Stimulated activated CD4-positive, alpha-beta T cell treated with anti-CD3 and anti-CD28 coated beads, TNF-alpha, amount 100 ng/mL, for 48 hours (primary cell): ENCODE measurements around the gene PKP3.

Source experiments
- DNase-seq, 3 donors: peaks; one replicate each; pipeline ENCODE4 v3.0.0-alpha.2; 2020; ENCODE audit warnings: low read depth in 3 of 3

Gene PKP3

GRCh38 chr11:445765-446588 lies 52.0 kb downstream of the PKP3 start:
- no peak for DNase-seq

DNA sequence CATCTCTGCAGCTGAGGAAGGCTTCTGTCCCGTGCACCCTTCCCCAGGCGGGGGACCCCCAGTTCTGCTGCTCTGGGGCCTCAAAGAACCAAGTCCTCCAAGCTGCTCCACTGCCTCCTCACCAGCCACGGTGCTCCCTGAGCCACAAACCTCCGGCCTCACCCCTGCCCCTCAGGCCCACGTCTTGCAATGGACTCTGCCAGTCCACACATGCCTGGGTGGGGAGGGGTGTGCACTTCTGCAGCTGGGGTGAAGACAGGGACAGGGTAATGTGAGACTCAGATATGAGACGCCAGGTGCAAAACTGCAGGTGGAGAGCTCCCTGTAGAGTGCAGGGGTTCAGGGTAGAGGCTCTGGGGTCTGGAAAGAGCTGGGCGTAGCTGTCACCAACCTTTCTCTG lies 52.9 kb downstream of the PKP3 start:
- no peak for DNase-seq

DNA sequence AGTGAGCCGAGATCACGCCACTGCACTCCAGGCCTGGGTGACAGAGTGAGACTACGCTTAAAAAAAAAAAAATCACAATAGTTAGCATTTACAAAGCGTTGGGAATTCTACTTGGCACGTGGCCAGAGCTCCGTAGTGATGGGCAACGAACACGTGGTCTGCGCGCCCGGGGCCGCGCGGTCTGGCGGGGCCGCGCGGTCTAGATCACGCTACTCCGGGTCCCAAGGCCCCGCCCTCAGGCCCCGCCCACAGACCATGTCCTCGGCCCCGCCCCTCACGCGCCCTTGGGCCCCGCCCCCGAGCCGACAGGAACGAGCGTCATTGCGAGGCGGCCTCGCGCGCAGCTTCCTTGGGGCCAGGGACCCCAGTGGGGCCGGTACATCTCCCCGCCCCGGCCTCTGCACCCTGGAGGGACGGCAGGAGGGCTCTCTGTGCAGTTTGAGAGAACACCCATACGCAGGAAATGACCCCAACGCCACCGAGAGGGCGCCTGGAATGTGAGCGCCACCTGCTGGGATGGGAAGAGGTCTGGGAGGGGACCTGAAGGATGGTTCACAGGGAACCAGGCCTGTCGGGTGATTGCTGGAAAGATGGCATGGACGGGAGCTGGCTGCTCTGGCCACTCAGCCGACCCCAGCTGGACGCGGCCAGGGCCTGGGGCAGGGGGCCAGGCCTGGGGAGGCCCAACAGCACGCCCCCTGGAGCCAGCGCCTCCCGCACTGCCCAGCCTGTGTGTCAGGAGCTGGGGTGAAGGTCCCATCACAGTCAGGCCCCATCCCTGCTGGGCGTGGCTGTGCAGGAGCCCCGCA lies 54.1 kb downstream of the PKP3 start:
- peak; percentile 92 to 99 (median 94) for DNase-seq

DNA sequence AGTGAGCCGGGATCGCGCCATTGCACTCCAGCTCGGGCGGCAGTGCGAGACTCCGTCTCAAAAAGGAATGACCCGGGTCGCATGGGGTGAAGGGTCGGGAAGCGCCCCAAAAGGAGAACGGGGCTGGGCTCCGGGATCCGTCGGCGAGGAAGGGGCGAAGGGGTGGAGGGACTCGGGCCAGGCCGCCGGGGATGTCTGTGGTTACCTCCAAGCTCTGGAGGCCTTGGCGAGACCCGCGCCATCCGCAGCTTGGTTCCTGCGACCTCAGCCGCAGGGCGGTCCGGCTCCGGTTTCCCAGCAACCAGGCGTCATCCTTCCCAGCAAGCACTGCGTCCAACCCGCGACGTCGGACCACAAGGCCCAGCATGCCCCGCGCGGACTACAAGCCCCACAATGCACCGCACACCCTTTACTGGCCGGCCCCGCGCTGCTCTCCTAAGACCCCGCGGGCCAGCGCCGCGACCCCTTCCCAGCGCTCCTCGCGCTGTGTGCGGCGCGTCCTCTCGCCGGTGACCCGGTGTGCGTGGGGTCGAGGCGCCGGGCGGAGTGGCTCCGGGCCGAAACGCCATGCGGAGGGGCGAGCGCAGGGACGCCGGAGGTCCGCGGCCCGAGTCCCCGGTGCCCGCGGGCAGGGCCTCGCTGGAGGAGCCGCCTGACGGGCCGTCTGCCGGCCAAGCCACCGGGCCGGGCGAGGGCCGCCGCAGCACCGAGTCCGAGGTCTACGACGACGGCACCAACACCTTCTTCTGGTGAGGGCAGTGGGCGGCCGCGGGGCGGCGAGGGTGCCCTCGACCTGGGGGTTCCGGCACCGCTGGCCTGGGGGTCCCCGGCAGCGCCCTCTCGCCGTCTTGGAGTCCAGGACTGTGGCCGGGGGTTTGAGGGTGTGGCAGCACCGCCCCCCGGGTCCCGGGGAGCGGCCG lies 56.1 kb downstream of the PKP3 start, which contains the start of gene PTDSS2:
Gene PTDSS2 (plus strand): TSS at position 391 of the 920 bp plus-strand sequence. CDS start 177 bp downstream, at position 568.
- DNase-seq: peak; percentile 91 to 93 (median 91)

GRCh38 chr11:450809-451451 lies 56.9 kb downstream of the PKP3 start:
- peak; percentile 46 to 53 (median 47) for DNase-seq

- no peak for DNase-seq
Observed at GRCh38 chr11:451738-452137, 57.7 kb downstream of the PKP3 start.

GRCh38 chr11:452203-452744 lies 58.3 kb downstream of the PKP3 start:
- DNase-seq: no peak

DNA sequence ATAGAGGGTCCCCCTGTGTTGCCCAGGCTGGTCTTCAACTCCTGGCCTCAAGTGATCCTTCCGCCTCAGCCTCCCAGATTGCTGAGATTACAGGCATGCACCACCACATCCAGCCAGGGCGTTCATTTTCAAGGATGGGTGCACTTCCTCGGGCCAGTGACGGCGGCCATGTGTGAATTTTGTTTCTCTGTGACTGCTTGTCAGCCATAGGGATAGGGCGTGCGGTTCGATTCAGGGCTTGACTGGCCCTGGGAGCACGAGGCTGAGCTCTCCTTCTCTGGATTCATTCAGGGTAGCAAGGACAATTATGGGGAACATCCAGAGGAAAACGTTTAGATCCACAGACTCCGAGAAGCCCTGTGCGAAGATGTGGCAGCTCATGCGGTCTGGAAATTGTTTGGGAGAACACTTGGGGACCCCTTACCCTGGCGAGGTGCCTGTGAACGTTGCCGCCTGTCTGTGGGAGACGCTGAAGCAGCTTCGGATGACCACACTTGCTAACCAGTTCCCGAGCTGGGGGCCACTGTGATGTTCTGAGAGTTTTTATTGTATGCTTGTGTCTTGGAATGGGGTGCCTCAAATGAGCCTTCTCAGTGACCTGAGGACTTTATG lies 59.0 kb downstream of the PKP3 start:
- no peak for DNase-seq

DNA sequence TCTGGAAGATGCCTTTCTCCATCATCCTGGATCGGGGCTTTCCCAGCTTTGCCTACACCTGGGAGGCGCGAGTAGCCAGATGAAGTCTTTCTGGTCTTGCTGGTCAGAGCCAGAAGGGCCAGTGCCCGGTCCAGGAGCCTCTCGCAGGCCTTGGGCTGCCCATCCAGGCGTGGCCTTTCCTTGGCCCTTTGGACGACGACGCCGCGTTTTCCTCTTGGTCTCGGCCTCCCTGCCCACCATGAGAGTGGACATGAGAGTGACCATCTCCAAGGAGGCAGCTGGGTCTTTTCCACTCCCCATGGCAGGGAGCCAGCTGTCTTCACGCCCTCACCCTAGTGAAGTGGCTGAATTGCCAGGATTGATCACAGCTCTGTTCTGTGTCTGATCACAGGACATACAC lies 59.6 kb downstream of the PKP3 start:
- DNase-seq: no peak

GRCh38 chr11:454043-454442 lies 60.0 kb downstream of the PKP3 start:
- no peak for DNase-seq
